Stimulated activated CD4-positive, alpha-beta T cell treated with anti-CD3 and anti-CD28 coated beads, Interleukin-4, amount 100 ng/mL, for 4 hours (primary cell): ENCODE data around the gene SRL.
A peak's percentile ranks its signal among the peaks of the same experiment; 100 is the strongest.
"Not testable (repeated sequence)": the region's sequence is repeated elsewhere in the genome, so short reads cannot be mapped to it uniquely, and the experiment has no call there.

Experiments
- DNase-seq, 2 experiments: peaks; one replicate each; pipeline ENCODE4 v3.0.0-alpha.2; 2020

SRL gene

DNA sequence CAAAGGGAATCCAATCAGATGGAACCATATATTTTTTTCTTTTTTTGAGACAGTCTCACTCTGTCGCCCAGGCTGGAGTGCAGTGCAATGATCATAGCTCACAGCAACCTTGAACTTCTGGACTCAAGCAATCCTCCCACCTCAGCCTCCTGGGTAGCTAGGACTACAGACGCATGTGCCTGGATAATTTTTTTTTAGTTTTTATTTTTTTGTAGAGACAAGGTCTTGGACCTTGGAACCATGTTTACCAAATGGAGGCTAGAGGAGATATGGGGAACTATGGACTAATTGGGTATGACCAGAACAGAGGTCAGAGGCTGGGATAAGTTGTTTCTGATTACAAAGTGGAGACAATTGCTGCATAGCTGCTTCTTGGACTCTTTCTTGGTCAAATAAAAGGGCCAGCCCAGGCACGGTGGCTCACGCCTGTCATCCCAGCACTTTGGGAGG lies 84.5 kb downstream of the SRL start:
- DNase-seq = no peak

DNA sequence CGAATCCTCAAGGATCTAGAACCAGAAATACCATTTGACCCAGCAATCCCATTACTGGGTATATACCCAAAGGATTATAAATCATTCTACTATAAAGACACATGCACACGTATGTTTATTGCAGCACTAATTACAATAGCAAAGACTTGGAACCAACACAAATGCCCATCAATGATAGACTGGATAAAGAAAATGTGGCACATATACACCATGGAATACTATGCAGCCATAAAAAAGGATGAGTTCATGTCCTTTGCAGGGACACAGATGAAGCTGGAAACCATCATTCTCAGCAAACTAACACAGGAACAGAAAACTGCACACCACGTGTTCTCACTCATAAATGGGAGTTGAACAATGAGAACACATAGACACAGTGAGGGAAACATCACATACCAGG lies 85.4 kb downstream of the SRL start:
- not testable (repeated sequence) for DNase-seq

DNA sequence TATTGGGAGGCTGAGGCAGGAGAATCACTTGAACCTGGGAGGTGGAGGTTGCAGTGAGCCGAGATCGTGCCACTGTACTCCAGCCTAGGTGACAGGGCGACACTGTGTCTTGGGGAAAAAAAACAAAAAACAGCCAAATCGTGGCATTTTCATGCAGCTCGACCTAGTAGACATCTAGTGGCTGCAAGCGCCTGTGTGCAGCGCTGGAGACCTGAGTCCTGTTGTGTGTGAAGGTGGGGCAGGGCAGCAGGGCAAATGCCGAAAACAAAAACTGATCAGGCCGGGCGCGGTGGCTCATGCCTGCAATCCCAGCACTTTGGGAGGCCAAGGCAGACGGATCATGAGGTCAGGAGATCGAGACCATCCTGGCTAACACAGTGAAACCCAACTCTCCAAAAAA lies 88.5 kb downstream of the SRL start:
- not testable (repeated sequence) for DNase-seq

DNA sequence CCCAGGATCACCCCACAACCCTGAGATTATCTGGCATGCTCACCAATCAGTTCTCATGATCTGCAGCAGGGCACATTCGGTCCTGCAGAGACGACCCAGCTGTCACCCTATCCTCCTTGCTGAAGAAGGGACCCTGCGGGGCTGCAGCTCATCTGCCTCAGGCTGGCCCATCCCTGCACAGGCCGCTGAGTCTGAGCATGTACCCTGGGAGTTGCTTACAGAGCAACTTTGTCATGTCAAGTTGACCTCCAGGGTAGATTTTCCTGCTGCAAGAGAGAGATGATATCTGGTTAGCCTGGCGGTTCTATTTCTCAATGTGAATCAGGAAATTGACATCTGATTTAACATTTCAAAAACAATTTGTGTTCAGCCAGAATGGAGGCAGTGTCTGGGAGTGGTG lies 89.6 kb downstream of the SRL start:
- no peak for DNase-seq

DNA sequence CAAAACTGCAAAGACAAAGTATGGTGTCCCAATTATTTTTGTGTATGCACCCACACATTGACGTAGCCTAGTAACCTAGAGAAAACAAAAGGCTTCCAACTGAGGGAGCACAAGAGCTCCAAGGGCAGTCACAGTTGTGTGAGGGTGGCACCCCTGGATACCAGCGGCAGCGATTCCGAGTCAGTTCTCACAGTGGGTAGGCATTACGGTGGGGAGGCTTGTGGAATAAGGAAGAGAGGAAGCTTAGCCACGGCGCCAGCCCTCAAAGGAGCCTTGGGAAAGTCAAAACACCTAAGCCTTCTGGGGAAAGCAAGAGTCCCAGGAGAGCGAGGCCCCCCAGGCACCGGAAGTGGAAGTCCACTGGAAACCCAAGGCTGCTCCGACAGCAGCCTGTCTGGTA lies 94.6 kb downstream of the SRL start:
- DNase-seq = no peak

DNA sequence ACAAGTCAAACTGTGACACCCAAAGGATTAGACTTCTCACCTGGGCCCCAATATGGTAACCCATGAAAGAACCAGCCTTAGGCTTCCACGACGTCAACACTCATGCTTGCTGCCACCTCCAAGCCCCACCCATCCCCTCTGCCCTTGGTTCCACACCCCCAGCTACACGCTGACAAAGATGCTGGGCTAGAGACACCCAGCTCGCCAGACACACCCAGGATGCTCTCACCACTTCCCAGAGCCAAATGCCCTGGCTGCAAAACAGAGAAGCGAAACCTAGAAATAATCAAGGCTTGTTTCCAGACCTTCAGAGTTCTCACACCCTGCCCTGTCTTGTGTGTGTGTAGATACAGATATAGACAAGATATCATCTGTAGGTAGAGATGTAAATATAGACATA lies 99.6 kb downstream of the SRL start:
- peak in 1 of 2 experiments; percentile 20 for DNase-seq

DNA sequence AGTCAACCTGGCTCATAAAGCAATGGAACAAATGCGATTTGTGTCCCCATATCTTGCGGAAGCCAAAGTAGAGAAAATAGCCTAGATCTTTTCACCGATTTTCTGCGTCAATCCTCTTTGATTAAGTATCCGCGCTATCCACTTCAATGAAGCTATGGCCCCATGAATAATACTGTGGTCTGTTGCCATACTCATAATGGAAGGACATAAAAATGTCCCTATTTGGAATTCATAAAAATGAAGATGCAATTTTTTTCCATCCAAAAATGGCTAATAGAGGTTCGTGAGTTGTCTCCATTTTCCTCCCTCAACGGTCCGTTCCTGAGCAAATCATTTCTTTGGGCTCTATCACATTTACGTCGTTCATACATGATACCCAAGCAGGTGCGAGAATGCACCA lies 100.3 kb downstream of the SRL start:
- DNase-seq = no peak

DNA sequence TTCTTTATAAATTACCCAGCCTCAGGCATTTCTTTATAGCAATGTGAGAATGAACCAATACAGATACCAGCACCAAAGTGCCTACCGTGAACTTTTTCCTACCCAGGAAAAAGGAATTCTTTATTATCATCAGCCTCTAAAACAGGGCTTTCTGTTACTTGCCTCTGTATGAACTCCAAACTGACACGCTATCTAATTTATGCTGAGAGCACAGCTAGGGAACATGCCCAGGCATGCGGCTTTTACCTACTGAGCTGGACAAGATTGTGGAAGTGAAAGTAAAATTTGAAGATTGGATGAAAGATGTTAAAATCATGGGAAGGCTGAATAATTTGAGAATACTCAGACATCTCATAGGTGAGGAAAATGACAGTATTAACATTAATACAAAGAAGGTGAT lies 101.2 kb downstream of the SRL start:
- no peak for DNase-seq

DNA sequence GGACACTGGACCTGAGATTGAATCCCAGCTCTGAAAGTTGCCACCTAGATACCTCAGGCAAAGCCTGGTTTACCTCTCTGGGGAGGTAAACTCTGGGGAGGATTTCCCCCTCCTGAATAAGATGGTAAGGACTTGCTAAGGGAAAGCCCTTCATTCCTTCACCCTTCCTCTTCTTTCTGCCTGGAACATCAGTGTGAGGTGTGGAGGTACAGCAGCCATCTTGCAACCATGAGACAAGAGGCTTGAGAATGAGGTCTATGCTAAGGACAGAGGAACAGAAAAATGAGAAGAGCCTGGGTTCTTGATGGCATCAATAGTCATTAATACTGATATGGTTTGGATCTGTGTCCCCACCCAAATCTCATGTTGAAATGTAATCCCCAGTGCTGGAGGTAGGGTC lies 101.9 kb downstream of the SRL start:
- no peak for DNase-seq
